ENCODE measurements around the gene SLC22A4.

- TF ChIP-seq TAF1 (IDR thresholded peaks at IDR 0.05; ENCODE audit: low read depth) (no peak), EP300 (IDR thresholded peaks at IDR 0.05; ENCODE audit: borderline replicate concordance) (no peak), REST (IDR thresholded peaks at IDR 0.05; ENCODE audit: low read depth) (no peak), YY1 (IDR thresholded peaks at IDR 0.05; ENCODE audit: low read depth) (no peak), FOXM1 (IDR thresholded peaks at IDR 0.05; ENCODE audit: borderline replicate concordance, low read depth) (no peak), RAD21 (IDR thresholded peaks at IDR 0.05; ENCODE audit: low read depth) (no peak), MAX (IDR thresholded peaks at IDR 0.05) (no peak), CEBPB (IDR thresholded peaks at IDR 0.05) (no peak), CREB1 (IDR thresholded peaks at IDR 0.05; ENCODE audit: low read depth) (no peak), NFIC (IDR thresholded peaks at IDR 0.05) (no peak), EGR1 (IDR thresholded peaks at IDR 0.05) (no peak)
Observed at GRCh38 chr5:132321109-132321721, 27.0 kb downstream of the SLC22A4 start.

Data from Ishikawa (cell line).